ENCODE data around the gene MICAL2.

Gene MICAL2

GRCh38 chr11:12110201-12110713 lies at the start of gene MICAL2:
Gene MICAL2, plus strand, starts transcription at chr11:12110590. Its CDS starts 51,566 bp downstream, at chr11:12162156.
- Mint-ChIP-seq H3K36me3 (ENCODE audit: low read depth) (peaks cover 6% of the 10 kb centered on the region), H3K27ac (peak within 1 kb of the TSS; percentile 80), H3K4me3 (peak within 1 kb of the TSS; percentile 89), H3K4me1 (ENCODE audit: low read depth) (peaks cover 58% of the 10 kb centered on the region), H3K9me3 (no peaks in the 10 kb centered on the region), H3K27me3 (no peaks in the 10 kb centered on the region)
- intact Hi-C loops (cut with micrococcal nuclease) = loop anchor here (10.0 kb wide), 1 partner anchor 125 kb away; no protein-coding TSS in a partner anchor

DNA sequence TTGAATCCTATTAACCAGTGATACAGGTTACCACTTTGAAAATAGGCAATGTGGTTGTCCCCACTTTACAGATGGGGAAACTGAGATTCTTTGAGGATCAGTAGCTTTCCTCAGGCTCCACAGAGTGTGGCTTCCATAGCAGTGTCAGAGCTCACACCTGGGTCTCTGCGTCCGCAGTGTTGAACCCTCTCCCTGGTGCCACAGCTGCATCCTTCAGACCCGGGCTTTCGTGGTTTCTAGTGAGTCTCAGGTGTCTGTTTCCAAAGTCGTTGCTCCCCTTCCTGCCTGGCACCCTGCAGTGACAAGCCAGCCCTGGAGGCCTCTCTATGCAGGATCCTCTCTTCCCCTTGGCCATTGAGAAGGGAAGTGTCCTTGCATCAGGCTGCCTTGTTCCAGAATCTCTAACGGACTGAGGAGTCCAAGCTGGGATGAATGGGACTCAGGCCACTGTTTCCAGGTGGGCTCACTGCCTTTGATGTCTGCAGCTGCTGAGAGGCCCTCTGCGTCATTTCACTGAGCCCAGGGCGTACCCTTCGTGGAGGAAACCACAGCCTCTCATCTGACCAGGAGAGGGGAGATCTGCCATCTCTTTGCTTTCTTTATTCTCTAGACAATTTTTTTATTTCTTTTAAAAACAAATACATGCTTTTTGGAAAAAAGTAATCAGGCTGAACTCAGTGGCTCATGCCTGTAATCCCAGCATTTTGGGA lies 48.4 kb upstream of the MICAL2 start:
- Mint-ChIP-seq H3K4me3 (no peak overlapping the region), H3K27ac (no peak overlapping the region), H3K9me3 (peaks cover 10% of the 10 kb centered on the region), H3K36me3 (ENCODE audit: low read depth) (no peaks in the 10 kb centered on the region), H3K4me1 (ENCODE audit: low read depth) (peaks cover 13% of the 10 kb centered on the region), H3K27me3 (peaks cover 6% of the 10 kb centered on the region)
- intact Hi-C loops (cut with micrococcal nuclease) = no loop called here

GRCh38 chr11:12063251-12063650 lies 47.1 kb upstream of the MICAL2 start:
- intact Hi-C loops (cut with micrococcal nuclease) = no loop called here
- H3K4me1 Mint-ChIP-seq (ENCODE audit: low read depth) = peaks cover 20% of the 10 kb centered on the region

GRCh38 chr11:12064136-12064953 lies 46.0 kb upstream of the MICAL2 start:
- H3K4me1 Mint-ChIP-seq (ENCODE audit: low read depth) = peaks cover 20% of the 10 kb centered on the region
- intact Hi-C loops (cut with micrococcal nuclease) = no loop called here

More at GRCh38 chr11:12063251-12063650, 47.1 kb upstream of the MICAL2 start:
- Mint-ChIP-seq H3K9me3 (no peaks in the 10 kb centered on the region), H3K27ac (no peak overlapping the region), H3K27me3 (peaks cover 12% of the 10 kb centered on the region), H3K4me3 (no peak overlapping the region), H3K36me3 (ENCODE audit: low read depth) (no peaks in the 10 kb centered on the region)

GRCh38 chr11:12064954-12065280 lies 45.5 kb upstream of the MICAL2 start:
- H3K4me1 Mint-ChIP-seq (ENCODE audit: low read depth) = peaks cover 20% of the 10 kb centered on the region
- H3K27ac Mint-ChIP-seq = no peak overlapping the region
- H3K4me3 Mint-ChIP-seq = no peak overlapping the region
- H3K27me3 Mint-ChIP-seq = peaks cover 15% of the 10 kb centered on the region
- intact Hi-C loops (cut with micrococcal nuclease) = no loop called here
- H3K9me3 Mint-ChIP-seq = no peaks in the 10 kb centered on the region
- no peaks in the 10 kb centered on the region for H3K36me3 Mint-ChIP-seq (ENCODE audit: low read depth)

More at GRCh38 chr11:12064136-12064953, 46.0 kb upstream of the MICAL2 start:
- Mint-ChIP-seq H3K27me3 (peaks cover 15% of the 10 kb centered on the region), H3K4me3 (no peak overlapping the region), H3K9me3 (no peaks in the 10 kb centered on the region), H3K36me3 (ENCODE audit: low read depth) (no peaks in the 10 kb centered on the region), H3K27ac (no peak overlapping the region)

GRCh38 chr11:12066056-12066798 lies 44.2 kb upstream of the MICAL2 start:
- intact Hi-C loops (cut with micrococcal nuclease) = no loop called here
- Mint-ChIP-seq H3K27ac (no peak overlapping the region), H3K4me1 (ENCODE audit: low read depth) (peaks cover 20% of the 10 kb centered on the region), H3K9me3 (no peaks in the 10 kb centered on the region), H3K4me3 (no peak overlapping the region), H3K36me3 (ENCODE audit: low read depth) (no peaks in the 10 kb centered on the region), H3K27me3 (peaks cover 14% of the 10 kb centered on the region)

DNA sequence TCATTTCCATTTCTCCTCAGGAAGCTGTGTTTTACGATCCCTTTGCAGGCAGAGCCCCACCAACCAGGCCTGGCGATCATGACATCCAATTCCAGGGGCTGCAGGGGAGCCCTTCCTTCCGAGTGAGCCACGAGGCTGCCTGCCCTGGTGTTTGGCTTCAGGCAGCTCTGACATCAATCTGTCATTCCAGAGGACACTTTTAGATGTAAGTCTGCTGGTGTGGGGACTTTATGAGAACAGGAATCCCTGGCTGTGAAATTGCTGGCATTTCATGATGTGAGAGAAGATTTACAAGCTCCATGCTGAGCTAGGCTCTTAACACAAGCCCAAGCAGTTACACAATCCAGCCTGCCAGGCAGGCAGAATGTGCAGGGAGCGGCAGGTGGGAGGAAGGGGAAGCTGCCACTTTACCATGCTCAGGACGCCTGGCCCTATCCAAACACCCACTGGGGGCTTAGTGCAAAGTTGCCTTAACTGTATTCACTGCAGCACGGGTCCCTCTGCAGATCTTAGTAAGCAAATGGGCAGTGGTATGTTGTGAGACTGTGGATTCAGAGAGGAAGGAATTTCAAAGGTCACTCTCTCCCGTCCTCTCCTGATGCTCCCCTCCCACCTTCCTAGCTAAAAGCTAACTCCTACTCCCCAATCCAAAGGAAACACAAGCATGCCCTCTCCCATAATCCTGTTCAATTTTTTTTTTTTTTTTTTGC lies 43.4 kb upstream of the MICAL2 start:
- peak overlapping the region; percentile 13 for H3K4me3 Mint-ChIP-seq
- H3K9me3 Mint-ChIP-seq = no peaks in the 10 kb centered on the region
- H3K27ac Mint-ChIP-seq = no peak overlapping the region

GRCh38 chr11:12067796-12068357 lies 42.5 kb upstream of the MICAL2 start:
- H3K27me3 Mint-ChIP-seq = peaks cover 12% of the 10 kb centered on the region
- H3K4me3 Mint-ChIP-seq = no peak overlapping the region
- H3K36me3 Mint-ChIP-seq (ENCODE audit: low read depth) = no peaks in the 10 kb centered on the region
- no peak overlapping the region for H3K27ac Mint-ChIP-seq
- no peaks in the 10 kb centered on the region for H3K9me3 Mint-ChIP-seq
- peaks cover 20% of the 10 kb centered on the region for H3K4me1 Mint-ChIP-seq (ENCODE audit: low read depth)
- intact Hi-C loops (cut with micrococcal nuclease) = no loop called here

More for the DNA sequence above, 43.4 kb upstream of the MICAL2 start:
- Mint-ChIP-seq H3K36me3 (ENCODE audit: low read depth) (no peaks in the 10 kb centered on the region), H3K4me1 (ENCODE audit: low read depth) (peaks cover 20% of the 10 kb centered on the region), H3K27me3 (peaks cover 12% of the 10 kb centered on the region)
- intact Hi-C loops (cut with micrococcal nuclease) = no loop called here

- intact Hi-C loops (cut with micrococcal nuclease) = no loop called here
- H3K27ac Mint-ChIP-seq = no peak overlapping the region
- no peaks in the 10 kb centered on the region for H3K36me3 Mint-ChIP-seq (ENCODE audit: low read depth)
- no peak overlapping the region for H3K4me3 Mint-ChIP-seq
- H3K27me3 Mint-ChIP-seq = peaks cover 14% of the 10 kb centered on the region
- H3K9me3 Mint-ChIP-seq = no peaks in the 10 kb centered on the region
- peaks cover 20% of the 10 kb centered on the region for H3K4me1 Mint-ChIP-seq (ENCODE audit: low read depth)
These were observed 41.2 kb upstream of the MICAL2 start for GRCh38 chr11:12069066-12069676.

DNA sequence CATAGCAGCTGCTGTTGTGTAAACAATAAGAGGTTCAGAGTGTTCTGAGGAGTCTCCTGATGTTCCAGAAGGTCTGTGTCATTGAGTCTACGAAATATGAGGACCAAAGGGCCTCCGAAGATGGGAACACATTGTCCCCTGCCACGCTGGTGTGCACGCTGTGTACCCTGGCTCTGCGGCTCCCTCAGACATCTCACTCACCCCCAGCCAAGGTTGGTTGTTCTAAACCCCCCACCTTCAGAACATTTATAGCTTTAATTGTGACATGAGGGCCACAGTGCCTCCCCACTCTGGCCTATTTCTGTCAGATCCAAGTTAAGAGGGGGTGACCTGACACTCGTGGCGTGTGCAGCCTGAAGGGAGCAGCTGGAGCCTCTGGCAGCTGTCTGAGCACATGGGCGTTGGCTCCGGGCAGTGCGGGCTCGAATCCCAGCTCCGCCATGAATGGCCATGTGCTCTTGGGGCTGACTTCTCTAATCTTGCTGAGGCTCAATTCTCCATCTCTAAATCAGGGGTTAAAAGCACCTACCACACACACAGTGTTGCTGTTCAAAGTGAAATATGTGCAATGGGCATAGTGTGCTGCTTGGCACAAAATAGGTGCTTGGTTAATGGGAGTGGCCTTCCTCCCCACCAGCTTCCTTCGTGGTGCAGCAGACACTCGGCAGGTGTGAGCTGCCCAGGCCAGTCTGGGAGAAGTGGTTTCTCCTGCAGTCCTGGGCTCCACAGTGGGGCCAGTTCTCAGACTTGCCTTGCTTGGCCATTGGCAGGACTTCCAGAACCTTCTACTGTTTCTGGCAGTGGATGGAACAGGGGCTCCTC lies 39.7 kb upstream of the MICAL2 start:
- H3K4me1 Mint-ChIP-seq (ENCODE audit: low read depth) = peaks cover 13% of the 10 kb centered on the region
- intact Hi-C loops (cut with micrococcal nuclease) = no loop called here
- peaks cover 15% of the 10 kb centered on the region for H3K27me3 Mint-ChIP-seq
- no peak overlapping the region for H3K4me3 Mint-ChIP-seq
- H3K36me3 Mint-ChIP-seq (ENCODE audit: low read depth) = no peaks in the 10 kb centered on the region
- no peaks in the 10 kb centered on the region for H3K9me3 Mint-ChIP-seq
- no peak overlapping the region for H3K27ac Mint-ChIP-seq

- Mint-ChIP-seq H3K4me1 (ENCODE audit: low read depth) (peaks cover 11% of the 10 kb centered on the region), H3K27me3 (peaks cover 15% of the 10 kb centered on the region), H3K4me3 (no peak overlapping the region), H3K36me3 (ENCODE audit: low read depth) (no peaks in the 10 kb centered on the region), H3K9me3 (no peaks in the 10 kb centered on the region), H3K27ac (no peak overlapping the region)
- intact Hi-C loops (cut with micrococcal nuclease) = no loop called here
These were observed 38.8 kb upstream of the MICAL2 start for GRCh38 chr11:12071574-12071973.

DNA sequence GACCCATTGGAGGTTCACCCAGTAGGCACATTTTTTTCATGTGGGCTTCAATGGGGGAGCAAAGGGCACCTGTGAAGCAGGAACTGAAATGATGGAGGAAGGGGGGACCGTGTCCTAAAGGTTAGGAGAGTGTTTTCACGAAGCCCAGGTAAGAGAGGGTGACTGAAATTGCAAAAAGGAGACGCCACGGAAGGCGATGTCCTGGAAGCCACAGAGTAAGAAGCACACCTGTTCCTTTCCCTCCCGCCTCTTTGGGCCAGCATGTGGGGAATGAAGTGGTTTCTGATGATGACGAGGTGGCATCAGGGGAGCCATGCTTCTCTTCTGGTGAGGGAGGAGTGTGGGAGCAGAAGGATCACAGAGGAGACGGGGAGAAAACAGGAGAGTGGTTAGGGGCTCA lies 37.0 kb upstream of the MICAL2 start:
- Mint-ChIP-seq H3K27me3 (peaks cover 10% of the 10 kb centered on the region), H3K9me3 (no peaks in the 10 kb centered on the region), H3K36me3 (ENCODE audit: low read depth) (no peaks in the 10 kb centered on the region), H3K27ac (no peak overlapping the region), H3K4me3 (no peak overlapping the region), H3K4me1 (ENCODE audit: low read depth) (peaks cover 2% of the 10 kb centered on the region)
- intact Hi-C loops (cut with micrococcal nuclease) = no loop called here
